Activated CD8-positive, alpha-beta memory T cell treated with anti-CD3 and anti-CD28 coated beads for 24 hours (primary cell): ENCODE data around the gene DPPA4.
"Not testable (repeated sequence)": the region's sequence is repeated elsewhere in the genome, so short reads cannot be mapped to it uniquely, and the experiment has no call there.

Experiments used
- DNase-seq: peaks from one replicate; pipeline ENCODE4 v3.0.0-alpha.2; 2020

DPPA4 gene, protein sequence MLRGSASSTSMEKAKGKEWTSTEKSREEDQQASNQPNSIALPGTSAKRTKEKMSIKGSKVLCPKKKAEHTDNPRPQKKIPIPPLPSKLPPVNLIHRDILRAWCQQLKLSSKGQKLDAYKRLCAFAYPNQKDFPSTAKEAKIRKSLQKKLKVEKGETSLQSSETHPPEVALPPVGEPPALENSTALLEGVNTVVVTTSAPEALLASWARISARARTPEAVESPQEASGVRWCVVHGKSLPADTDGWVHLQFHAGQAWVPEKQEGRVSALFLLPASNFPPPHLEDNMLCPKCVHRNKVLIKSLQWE

DNA sequence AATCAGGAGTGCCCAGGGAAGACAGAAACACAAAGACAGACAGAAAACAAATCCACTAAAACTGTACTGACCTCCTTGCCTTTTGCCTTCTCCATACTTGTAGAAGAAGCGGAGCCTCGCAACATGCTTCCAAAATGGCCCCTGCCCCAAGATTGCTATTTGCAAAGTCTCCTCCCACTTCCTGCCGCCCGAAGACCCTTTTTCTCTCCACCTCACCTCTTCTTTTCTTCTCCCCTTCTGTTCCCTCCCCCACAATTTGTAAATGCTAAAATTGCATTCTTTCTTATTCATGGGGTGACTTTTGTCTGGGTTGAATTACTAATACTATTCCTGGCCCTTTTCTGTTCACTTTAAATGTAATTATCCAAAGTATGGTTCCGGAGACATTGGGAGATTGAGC is at the start of gene DPPA4:
TSS of gene DPPA4 (minus strand) at position 154 of the 400 bp plus-strand sequence. CDS start at position 125, 29 bp downstream.
- no peak for DNase-seq

DNA sequence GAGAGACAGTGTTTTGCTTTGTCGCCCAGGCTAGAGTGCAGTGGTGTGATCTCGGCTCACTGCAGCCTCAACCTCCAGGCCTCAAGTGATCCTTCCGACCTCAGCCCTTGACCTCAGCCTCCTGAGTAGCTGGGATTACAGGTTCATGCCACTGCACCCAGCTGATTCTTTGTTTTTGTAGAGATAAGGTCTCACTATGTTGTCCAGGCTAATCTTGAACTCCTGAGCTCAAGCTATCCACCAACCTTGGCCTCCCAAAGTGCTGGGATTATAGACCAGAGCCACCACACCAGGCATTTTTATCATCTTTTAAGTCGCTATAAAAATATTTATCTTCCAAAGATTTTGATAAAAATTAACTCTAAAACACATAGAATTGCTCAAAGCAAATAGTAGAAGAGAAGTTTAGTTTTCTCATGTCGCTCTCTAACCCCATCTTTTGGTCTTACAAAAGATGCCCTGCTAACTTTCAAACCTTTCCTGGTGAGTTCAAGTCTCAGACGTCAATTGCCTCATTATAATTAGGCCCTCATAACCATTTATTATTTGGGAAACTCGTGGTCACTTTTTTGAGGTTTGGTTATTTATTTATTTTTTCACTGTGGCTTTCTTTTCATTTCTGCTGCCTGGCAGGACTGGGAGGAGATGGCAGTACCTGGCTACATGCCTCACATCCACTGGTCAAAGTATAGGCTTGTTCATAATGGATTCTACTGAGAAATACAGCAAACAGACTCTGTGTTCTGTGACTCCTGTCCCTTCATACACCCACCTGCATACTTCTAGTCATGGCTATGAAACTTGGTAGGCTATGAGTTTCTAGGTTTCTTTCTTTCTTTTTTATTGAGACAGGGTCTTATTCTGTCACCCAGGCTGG is 48.3 kb upstream of the DPPA4 start:
- no peak for DNase-seq

DNA sequence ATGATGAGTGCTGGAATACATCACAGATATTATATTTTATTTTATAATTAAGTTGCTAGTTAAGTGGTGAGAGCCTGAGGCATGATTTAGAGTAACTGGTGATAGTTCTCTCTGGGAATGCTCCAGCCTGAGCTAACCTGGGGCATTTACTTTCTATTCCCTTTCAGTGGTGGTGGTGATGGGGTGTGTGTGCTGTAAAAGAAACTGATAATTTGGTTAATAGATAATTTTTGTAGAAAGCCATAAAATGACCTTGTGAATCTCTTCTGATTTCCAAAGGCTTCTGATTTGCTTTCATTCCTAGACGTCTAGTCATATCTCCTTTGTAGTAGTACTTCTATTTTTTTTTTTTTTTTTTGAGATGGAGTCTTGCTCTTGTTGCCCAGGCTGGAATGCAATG is 46.8 kb upstream of the DPPA4 start:
- no peak for DNase-seq

DNA sequence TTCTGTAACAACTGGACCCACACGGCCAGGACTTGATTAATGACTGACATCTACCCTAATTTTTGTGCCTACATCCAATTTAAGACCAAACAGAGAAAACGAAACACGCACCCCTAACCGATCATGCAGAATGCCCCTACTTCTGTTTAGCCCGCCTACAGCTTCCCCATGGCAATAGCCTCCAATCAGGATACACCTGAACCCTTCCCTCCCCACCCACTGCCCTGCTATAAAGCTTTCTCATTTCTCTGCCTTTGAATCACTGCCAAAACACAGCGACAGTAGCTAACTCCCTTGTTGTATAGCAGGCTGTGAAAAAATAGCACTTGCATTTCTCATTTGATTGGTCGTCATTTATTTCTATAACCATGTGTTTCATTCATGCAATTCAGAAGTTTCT is 45.2 kb upstream of the DPPA4 start:
- no peak for DNase-seq

DNA sequence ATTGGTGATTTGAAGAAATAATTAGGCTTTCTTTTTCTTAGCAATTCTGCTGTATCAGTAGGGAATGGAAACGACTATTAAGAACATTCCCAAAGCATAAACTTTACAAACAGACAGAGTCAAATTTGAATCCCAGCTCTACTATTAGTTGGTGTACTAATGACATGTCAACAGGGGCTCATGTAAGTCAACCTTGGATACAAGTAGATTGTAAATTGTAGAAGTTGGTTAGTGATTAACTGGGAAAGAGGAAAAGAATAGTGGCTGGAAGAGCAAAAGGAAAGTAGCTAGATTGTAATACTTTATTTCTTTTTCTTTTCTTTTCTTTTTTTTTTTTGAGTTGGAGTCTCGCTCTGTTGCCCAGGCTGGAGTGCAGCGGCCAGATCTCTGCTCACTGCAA is 38.6 kb upstream of the DPPA4 start:
- DNase-seq: no peak

DNA sequence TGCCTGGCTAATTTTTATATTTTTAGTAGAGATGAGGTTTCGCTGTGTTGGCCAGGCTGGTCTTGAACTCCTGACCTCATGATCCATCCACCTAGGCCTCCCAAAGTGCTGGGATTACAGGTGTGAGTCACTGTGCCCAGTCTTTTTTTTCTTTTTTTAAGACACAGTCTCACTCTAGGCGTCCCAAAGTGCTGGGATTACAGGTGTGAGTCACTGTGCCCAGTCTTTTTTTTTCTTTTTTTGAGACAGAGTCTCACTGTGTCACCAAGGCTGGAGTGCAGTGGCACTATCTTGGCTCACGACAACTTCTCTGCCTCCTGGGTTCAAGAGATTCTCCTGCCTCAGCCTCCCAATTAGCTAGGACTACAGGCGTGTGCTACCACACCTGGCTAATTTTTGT is 37.1 kb upstream of the DPPA4 start:
- not testable (repeated sequence) for DNase-seq

DNA sequence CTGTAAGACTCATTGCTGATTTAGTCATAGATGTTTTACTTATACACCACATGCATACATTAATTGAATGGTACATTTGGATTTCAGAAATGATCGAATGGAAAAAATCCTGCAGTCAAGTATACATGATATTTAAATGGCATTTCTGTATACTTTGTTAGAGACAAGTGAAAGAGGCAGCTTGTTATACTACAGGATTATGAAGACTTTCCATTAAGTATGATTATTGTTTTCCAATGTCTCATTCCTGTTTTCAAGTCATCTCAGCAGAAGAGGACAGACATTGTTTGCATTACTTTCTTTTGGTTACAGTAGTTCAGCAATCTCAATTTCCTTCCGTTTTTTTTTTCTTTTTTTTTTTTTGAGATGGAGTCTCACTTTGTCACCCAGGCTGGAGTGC is 36.6 kb upstream of the DPPA4 start:
- no peak for DNase-seq

DNA sequence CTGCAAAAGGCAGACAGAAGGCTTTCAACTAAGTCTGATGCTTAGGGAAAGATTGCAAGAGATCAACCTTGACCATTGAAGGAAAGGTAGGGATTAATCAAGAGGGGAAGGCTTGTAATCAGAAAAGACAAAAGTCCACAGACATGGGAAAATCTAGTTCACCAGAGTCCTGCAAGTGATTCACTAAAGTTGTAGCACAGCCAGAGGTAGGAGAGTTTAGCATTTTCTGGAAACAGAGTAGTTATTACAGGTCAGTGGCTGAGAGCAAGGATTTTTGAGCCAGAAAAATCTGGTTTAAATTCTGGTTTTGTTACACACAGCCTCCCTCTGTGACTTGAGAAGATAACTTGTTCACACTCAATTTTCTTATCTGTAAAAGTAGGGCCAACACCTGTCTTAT is 35.3 kb upstream of the DPPA4 start:
- DNase-seq: no peak

DNA sequence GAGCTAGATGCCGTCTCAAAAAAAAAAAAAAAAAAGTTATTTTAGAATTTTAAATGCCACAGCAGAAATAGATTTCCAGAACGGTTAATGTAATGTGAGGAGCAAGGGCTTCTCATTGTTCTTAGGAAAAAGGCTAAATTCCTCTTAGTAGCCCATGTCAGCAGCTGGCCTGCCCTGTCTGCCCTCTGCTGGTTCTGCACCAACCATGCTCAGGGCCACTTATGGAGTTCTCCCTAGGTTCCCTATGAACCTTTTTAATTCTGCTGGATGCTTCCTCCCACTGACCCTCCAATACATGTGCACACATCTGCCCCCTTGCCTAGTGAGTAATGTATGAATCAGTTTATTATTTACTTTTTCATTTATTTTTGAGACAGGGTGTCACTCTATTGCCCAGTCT is 32.2 kb upstream of the DPPA4 start:
- DNase-seq: no peak

DNA sequence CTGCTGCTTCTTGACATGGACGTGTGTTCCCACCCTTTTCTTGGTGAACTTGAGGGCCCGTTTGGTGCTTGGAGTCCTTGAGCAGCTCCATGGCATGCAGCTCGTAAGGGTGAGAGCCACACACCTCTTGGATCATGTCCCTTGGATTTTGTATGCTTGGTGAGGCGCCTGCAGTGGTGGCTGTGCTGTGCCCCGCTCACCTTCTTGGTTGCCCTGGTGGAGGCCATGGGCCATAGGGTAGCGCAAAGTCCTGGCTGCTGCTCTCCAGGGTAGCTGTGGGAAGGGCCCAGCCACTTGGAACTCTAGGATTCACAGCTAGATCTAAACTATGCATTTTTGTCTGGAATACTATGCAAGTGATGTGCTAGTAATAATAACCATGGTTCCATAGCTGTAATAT is 26.7 kb upstream of the DPPA4 start:
- no peak for DNase-seq

DNA sequence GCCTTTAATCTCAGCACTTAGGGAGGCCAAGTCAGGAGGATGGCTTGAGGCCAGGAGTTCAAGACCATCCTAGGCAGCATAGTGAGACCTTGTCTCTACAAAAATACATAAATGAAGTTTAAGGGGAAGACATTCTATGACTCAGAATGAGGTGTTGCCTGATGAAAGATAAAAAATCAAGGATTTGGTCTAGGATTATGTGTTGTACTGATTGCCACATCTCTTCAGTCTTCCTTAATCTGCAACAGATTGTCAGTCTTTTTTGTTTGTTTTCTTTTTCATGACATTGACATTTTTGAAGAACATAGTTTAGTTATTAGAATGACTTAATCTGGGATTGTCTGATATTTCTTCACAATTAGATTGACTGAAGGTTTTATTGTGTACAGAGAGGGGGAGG is 26.3 kb upstream of the DPPA4 start:
- no peak for DNase-seq

DNA sequence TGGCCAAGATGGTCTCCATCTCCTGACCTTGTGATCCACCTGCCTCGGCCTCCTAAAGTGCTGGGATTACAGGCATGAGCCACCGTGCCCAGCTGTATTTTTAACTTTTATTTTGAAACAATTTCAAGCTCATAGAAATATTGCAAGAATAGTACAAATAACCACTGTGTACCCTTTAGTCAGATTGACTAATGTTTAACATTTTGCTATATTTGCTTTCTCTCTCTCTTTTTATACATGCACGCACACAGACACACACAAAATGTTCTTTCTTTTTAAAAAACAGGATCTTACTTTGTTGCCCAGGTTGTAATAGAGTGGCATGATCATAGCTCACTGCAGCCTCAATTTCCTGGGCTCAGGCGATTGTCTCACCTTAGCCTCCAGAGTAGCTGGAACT is 25.5 kb upstream of the DPPA4 start:
- DNase-seq: no peak

DNA sequence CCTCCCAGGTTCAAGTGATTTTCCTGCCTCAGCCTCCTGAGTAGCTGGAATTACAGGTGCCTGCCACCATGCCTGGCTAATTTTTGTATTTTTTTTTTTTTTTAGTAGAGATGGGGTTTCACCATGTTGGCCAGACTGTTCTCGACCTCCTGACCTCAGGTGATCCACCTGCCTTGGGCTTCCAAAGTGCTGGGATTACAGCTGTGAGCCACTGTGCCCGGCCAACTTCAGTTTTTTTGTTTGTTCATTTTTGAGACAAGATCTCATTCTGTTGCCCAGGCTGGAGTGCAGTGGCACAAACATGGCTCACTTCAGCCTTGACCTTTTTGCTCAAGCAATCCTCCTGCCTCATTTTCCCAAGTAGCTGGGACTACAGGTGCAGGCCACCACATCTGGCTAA is 21.5 kb upstream of the DPPA4 start:
- not testable (repeated sequence) for DNase-seq

DNA sequence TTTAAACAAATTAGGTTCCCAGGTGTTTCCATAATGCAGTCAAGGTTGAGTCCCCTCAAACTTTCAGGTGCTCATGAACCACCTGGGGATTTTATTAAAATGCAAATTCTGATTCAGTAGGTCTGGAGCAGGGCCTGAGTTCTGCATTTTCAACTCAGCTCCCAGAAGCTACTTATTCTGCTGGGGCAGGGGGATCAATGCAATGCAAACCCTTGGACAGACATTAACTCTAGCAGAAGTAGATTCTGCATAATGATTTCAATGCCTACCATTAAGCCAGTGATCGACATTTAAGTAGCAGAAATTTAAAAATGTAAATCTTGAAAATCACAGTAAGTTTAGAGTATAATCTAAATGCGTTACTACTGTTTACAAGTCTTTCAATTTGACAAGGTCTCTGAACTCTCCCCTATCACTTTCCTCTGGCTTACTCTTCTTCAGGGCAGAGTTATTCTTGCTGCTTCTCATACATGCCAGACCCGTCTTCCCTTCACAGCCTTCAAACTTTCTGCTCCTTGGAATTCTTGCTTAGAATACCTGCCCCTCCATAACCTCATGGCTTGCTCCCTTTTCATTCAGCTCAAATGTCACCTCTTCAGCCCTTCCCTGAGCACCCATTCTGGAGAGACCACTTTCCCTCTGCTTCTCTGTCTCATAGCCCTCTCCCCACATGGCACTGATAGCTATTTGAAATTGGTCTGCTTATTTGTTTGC is 19.3 kb upstream of the DPPA4 start:
- no peak for DNase-seq

DNA sequence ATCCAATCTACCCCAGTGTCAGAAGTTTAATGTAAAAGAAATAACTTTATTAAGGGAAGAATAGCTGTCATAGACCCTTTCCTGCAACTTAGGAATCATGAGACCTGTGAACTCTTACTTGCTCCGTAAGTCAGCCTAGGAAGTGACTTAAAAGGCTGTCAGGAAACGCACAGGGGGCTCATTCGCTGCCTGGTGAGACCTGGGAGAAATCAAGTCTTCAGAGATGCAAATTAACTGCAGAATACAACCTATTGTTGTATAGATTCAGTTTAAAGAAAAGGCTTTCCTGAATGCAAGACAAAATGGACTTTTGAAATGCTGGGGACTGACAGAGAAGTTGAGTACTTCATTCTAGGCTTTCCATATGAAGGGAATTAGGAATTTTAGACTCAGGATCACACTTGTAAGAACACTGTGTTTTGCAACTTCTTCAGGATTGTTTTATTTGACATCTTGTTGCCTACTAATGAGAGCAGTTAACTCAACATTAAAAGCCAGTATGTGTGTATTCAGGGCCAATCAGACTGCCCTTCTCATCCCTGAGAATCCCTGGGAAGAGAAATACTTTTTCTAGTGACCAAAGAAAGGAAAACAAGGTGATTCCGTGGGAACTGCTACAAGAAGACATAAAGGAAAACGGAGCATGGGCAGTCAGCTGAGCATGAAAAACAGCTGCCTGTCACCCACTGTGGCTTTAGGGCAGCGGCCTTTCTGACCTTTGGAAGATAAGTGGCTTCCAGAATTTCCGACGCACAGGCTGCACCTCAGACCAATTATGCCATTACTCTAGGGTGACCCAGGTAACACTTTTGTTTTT is 18.5 kb upstream of the DPPA4 start:
- DNase-seq: no peak

DNA sequence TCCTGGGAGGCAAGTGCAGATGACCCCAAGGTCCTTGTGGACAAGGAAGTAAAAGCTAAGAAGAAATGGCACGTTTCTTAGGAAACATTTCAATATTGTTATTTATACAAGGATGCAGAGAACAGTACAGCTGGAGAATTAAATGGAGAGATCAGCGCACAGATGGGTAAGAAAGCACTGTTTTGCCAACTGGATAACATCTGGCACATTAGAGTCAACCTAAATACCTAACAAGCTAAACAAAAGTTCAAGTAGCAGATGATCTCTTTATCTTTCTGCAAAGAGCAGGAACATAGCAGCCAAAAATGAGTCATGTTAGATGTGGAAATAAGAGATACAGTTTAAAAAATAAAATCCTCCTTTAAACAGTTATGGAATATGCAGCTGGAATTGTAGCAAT is 15.7 kb upstream of the DPPA4 start:
- no peak for DNase-seq

DNA sequence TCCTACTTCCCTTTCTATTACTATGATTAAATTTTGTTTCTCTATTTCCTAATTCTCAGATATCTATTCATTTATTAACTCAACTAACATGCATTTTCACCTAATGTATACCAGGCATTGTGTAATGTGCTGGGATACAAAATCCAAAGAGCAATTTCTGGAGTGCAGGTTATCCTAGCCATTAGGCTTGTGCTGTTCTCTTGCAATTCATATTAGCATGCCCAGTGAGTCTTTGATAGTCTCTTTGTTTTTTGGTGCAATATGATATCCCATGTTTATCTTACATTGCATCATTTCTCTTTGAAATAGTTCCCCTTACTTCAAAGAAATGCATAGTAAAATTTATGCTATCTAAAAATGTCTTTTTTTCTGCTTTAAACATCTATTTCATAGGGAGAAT is 13.9 kb upstream of the DPPA4 start:
- no peak for DNase-seq

DNA sequence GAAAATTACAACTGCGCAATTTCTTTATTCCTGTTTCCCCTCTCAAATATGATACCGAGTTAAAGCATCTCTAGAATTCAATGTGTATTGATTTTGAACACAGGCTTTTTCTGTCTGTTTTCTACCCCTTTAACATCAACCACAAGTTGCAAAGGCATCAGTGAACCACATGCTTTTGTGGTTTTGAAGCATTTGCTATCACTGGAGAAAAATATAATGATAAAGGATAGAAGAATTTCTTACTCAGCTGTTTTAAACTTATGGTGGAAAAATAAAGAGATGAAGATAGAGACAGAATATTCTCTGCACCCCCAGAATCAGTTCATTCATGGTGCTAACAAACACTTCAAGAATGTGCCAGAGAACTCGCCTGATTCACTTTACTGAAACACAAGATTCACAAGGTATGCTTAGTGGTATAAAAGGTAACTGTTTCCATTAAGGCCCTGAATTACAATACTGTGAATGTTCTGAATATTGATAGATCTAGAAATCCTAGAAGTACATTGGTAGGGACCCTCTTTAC is 9.5 kb upstream of the DPPA4 start:
- DNase-seq: no peak

DNA sequence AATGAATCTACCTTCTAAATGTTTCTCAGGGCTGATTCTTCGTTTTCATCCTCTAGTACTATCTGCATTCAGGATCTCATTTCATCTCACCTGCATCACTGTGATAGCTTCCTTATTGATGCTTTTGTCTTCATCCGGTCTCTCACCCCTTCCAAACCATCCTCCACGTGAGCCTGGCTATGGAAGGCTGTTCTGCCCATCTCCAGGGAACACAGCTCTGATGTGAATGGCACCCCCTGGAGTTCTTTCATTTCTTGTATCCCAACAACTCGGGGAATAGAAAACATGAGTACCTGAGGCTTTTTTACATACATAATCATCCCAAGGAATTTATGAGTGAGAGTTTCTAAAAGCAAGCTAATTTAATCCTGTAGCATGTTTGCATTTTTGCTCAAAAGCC is 8.8 kb upstream of the DPPA4 start:
- DNase-seq: no peak

DNA sequence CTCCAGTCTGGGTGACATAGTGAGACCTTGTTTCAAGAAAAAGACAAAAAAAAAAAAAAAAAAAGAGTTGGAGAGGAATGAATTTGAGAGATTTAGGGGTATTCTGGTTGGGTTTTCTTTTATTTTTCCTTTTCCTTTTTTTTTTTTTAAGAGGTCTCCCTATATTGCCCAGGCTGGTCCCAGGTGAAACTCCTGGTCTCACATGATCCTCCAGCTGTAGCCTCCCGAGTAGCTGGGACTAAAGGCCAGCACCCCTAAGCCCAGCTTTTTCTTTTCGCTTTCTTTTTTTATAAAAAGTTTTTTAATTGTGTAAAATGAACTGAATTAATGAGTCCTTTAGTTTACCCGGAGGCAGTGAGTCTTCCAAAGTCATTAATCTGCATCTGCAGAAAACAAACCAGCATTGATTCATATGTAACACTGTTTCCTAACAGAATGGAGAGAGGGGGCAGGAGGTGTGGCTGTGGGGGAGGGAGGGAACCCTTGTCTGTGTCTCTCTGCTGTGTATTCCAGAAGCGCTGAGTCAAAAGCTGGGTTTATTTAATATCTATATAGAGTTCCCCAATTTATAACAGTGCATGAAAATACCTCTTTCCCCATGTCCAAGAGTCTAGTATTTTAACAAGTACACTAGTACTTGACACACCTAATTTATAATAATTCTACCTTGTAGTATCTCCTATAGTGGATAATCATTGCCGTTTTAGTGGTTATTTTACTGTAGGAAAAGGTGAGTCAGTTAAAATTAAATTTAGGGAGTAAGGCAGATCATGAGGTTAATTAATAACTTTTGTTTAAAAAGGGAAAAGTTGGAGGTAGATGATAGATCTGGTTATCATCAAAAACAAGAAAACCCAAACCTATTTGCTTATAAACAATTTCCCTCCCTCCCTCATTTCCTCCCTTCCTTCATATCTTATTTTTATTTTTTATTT is 2.6 kb upstream of the DPPA4 start:
- DNase-seq: no peak

DNA sequence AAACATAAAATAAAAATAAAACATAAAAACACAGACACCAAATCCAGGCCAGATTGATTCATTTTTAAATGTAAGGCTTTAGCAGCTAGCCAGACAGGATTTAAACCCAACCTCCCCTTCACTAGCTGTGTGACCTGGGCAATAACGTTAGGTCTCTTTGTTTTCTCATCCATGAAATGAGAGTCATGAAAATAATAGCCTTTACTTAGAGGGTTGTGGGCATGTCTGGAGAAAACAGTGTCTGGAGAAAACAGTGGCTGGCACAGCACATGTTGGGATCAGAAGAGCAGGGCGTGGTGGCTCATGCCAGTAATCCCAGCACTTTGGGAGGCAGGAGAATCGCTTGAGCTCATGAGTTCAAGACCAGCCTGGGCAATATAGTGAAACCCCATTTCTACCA is 1.9 kb upstream of the DPPA4 start:
- no peak for DNase-seq

DNA sequence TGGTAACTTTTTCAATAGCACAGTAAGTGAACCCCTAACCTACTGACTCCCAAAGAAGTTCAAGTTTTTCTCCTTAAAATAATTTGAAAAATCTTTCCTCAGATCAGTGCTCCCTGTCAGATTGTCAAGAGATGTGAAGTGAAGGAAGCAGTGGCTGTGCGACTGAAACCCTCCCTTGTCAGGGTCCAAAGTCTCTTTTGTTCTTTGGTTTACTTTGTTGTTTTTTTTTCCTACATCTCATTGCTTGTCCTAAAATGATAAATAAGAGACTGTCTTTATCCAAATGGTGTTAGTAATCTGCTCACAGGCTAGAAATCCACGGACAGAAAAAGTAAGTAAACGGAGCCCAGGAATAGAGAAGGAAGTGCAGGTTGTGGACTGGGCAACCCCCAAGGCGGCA is 976 bp upstream of the DPPA4 start:
- DNase-seq: no peak
